Smooth muscle cell (in vitro differentiated cells): ENCODE measurements around the gene PLEKHA4. TPM values are rescaled to one million over a fixed set of nuclear protein-coding genes. Genes with fewer than 3 reads are reported as not detected.

Source experiments
- DNase-seq: peaks from one replicate; lab custom pipeline; 2025; ENCODE audit not compliant: unreplicated experiment; lab: John Stamatoyannopoulos, UW
- H2AFZ ChIP-seq: fragments of 200-600 bp; sonication (generic); 2 replicates; pipeline ENCODE4 v1.6.0; 2016; ENCODE audit warnings: antibody characterized with exemption, low read depth, mild to moderate bottlenecking
- H3F3A ChIP-seq: fragments of 200-600 bp; sonication (generic); 2 replicates; pipeline ENCODE4 v1.6.0; 2017; ENCODE audit warnings: antibody characterized with exemption, low read depth
- H3K27ac ChIP-seq: fragments of 200-600 bp; sonication (generic); 2 replicates; pipeline ENCODE4 v1.5.1; 2016; ENCODE audit warnings: low read depth, mild to moderate bottlenecking
- H3K27me3 ChIP-seq: fragments of 200-600 bp; sonication (generic); 2 replicates; pipeline ENCODE4 v1.6.1; 2016; ENCODE audit warnings: low read depth, mild to moderate bottlenecking
- H3K36me3 ChIP-seq: fragments of 200-600 bp; sonication (generic); 2 replicates; pipeline ENCODE4 v1.5.1; 2016; ENCODE audit warnings: low read depth
- H3K4me1 ChIP-seq: fragments of 200-600 bp; sonication (generic); 2 replicates; pipeline ENCODE4 v1.5.1; 2016; ENCODE audit warnings: low read depth
- H3K4me2 ChIP-seq: fragments of 200-600 bp; sonication (generic); 2 replicates; pipeline ENCODE4 v1.6.0; 2016; ENCODE audit warnings: mild to moderate bottlenecking
- H3K4me3 ChIP-seq: fragments of 200-600 bp; sonication (generic); 2 replicates; pipeline ENCODE4 v1.5.1; 2016; ENCODE audit warnings: mild to moderate bottlenecking
- H3K79me2 ChIP-seq: fragments of 200-600 bp; sonication (generic); 2 replicates; pipeline ENCODE4 v1.6.0; 2016; ENCODE audit warnings: low read depth, mild to moderate bottlenecking
- H3K9ac ChIP-seq: fragments of 200-600 bp; sonication (generic); 2 replicates; pipeline ENCODE4 v1.6.0; 2016; ENCODE audit warnings: low read depth
- H3K9me3 ChIP-seq: fragments of 200-600 bp; sonication (generic); replicated peaks from 2 replicates; pipeline ENCODE4 v1.5.1; 2016; ENCODE audit warnings: low read depth
- H4K20me1 ChIP-seq: fragments of 200-600 bp; sonication (generic); 2 replicates; pipeline ENCODE4 v1.6.0; 2016; ENCODE audit warnings: low read depth
- WGBS: methylation state at CpG from one replicate; pipeline ENCODE4 v1.1.7; 2016; ENCODE audit warnings: low lambda C conversion rate; 5-methylcytosine and 5-hydroxymethylcytosine counted together
- polyA plus RNA-seq: library from polyadenylated mRNA; unstranded; fragments of >200 nt; fragmentation: Nextera tagmentation; extraction: Ambion mirVana; gene quantifications from 2 replicates; pipeline ENCODE4 v1.2.1, GENCODE V29; 2016
- total RNA-seq: library from RNA; depleted of rRNA; stranded (reverse); fragments of >200 nt; gene quantifications from 2 replicates; pipeline ENCODE4 v1.2.3, GENCODE V29; 2014
- TF ChIP-seq, protein P1 (sequence below): fragments of 200-600 bp; sonication (generic); IDR thresholded peaks from 2 replicates; pipeline ENCODE4 v1.5.1; 2017; ENCODE audit warnings: borderline replicate concordance, mild to moderate bottlenecking, antibody characterized with exemption; ENCODE audit not compliant: insufficient read depth, poor library complexity, severe bottlenecking

The PLEKHA4 gene
- total and polyA plus RNA-seq, 2 experiments from 2014 or later, result 4.4 to 39.2 TPM

DNA sequence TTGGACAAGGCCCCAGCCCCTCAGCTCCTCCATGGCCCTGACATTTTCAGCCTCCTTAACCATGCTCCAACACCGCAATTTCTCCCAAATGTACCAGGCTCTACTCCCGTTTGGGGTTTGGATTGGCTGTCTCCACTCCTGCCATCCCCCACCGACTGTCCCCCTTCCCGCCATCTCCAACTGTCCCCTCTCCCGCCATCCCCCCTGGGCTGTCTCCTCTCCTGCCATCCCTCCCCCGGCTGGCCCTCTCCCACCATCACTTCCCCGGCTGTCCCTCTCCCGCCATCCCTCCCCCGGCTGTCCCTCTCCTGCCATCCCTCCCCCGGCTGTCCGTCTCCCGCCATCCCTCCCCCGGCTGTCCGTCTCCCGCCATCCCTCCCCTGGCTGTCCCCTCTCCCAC lies 63.0 kb downstream of the PLEKHA4 start:
- H3K4me1 ChIP-seq, result no peaks in the 10 kb centered on the region
- H3K27ac ChIP-seq, result no peak overlapping the region
- H3K4me3 ChIP-seq, result no peak overlapping the region
- no peak for DNase-seq
- H3K79me2 ChIP-seq, result no peaks in the 10 kb centered on the region
- no peaks in the 10 kb centered on the region for H3K9me3 ChIP-seq
- WGBS, result 95% methylated on average over 2 of the region's 15 CpGs
- H3K4me2 ChIP-seq, result no peak overlapping the region
- no peak overlapping the region for H2AFZ ChIP-seq
- no peaks in the 10 kb centered on the region for H4K20me1 ChIP-seq
- H3K36me3 ChIP-seq, result no peaks in the 10 kb centered on the region
- H3K9ac ChIP-seq, result no peak overlapping the region
- H3K27me3 ChIP-seq, result no peaks in the 10 kb centered on the region
- H3F3A ChIP-seq, result no peaks in the 10 kb centered on the region
- TF ChIP-seq, protein P1, sequence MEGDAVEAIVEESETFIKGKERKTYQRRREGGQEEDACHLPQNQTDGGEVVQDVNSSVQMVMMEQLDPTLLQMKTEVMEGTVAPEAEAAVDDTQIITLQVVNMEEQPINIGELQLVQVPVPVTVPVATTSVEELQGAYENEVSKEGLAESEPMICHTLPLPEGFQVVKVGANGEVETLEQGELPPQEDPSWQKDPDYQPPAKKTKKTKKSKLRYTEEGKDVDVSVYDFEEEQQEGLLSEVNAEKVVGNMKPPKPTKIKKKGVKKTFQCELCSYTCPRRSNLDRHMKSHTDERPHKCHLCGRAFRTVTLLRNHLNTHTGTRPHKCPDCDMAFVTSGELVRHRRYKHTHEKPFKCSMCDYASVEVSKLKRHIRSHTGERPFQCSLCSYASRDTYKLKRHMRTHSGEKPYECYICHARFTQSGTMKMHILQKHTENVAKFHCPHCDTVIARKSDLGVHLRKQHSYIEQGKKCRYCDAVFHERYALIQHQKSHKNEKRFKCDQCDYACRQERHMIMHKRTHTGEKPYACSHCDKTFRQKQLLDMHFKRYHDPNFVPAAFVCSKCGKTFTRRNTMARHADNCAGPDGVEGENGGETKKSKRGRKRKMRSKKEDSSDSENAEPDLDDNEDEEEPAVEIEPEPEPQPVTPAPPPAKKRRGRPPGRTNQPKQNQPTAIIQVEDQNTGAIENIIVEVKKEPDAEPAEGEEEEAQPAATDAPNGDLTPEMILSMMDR, result no peak

GRCh38 chr19:48804496-48804895 lies 63.9 kb downstream of the PLEKHA4 start:
- Histone ChIP-seq H3K4me1 (no peaks in the 10 kb centered on the region), H4K20me1 (no peaks in the 10 kb centered on the region), H3K27ac (no peak overlapping the region), H3F3A (no peaks in the 10 kb centered on the region), H3K4me2 (no peak overlapping the region), H3K4me3 (no peak overlapping the region), H3K36me3 (no peaks in the 10 kb centered on the region), H3K79me2 (no peaks in the 10 kb centered on the region), H3K27me3 (no peaks in the 10 kb centered on the region), H3K9me3 (no peaks in the 10 kb centered on the region), H3K9ac (no peak overlapping the region), H2AFZ (no peak overlapping the region)
- 89% methylated on average over 8 of the region's 8 CpGs for WGBS
- TF ChIP-seq, protein P1, result no peak
- DNase-seq, result no peak

DNA sequence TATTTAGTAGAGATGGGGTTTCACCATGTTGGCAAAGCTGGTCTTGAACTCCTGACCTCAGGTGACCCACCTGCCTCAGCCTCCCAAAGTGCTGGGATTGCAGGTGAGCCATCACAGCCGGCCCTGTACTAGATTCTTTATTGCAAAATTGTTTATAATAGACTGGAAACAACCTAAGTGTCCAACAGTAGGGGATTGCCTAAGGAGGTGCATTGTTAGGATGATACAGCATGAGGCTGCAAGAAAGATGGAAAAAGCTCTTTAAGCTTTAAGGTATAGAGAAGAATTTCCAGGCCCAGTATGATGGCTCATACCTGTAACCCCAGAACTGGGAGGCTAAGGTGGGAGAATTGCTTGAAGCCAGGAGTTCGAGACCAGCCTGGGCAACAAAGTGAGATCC lies 65.8 kb downstream of the PLEKHA4 start:
- no peaks in the 10 kb centered on the region for H3K36me3 ChIP-seq
- no peak overlapping the region for H3K4me2 ChIP-seq
- WGBS, result 96% methylated on average over 2 of the region's 2 CpGs
- H2AFZ ChIP-seq, result no peak overlapping the region
- H3K4me3 ChIP-seq, result no peak overlapping the region
- H3K4me1 ChIP-seq, result peaks cover 5% of the 10 kb centered on the region
- H3K9ac ChIP-seq, result no peak overlapping the region
- H3K27ac ChIP-seq, result no peak overlapping the region
- H3K9me3 ChIP-seq, result no peaks in the 10 kb centered on the region
- no peaks in the 10 kb centered on the region for H3K27me3 ChIP-seq
- TF ChIP-seq, protein P1, result no peak
- H3K79me2 ChIP-seq, result no peaks in the 10 kb centered on the region
- no peaks in the 10 kb centered on the region for H3F3A ChIP-seq
- no peak for DNase-seq
- H4K20me1 ChIP-seq, result no peaks in the 10 kb centered on the region

GRCh38 chr19:48799358-48800300 lies 68.8 kb downstream of the PLEKHA4 start:
- Histone ChIP-seq H4K20me1 (no peaks in the 10 kb centered on the region), H3K9me3 (no peaks in the 10 kb centered on the region), H3K9ac (no peak overlapping the region), H3K27me3 (no peaks in the 10 kb centered on the region), H3K79me2 (no peaks in the 10 kb centered on the region), H3K27ac (no peak overlapping the region), H2AFZ (no peak overlapping the region), H3K4me1 (peaks cover 5% of the 10 kb centered on the region), H3K4me2 (no peak overlapping the region), H3K4me3 (no peak overlapping the region), H3F3A (no peaks in the 10 kb centered on the region), H3K36me3 (no peaks in the 10 kb centered on the region)
- TF ChIP-seq, protein P1, result no peak
- WGBS, result 96% methylated on average over 37 of the region's 44 CpGs
- no peak for DNase-seq
